Chondrocyte (in vitro differentiated cells): ENCODE data around the gene WBP4. TPM values are rescaled to one million over a fixed set of nuclear protein-coding genes. Genes with fewer than 3 reads are reported as not detected.

Experiments used
- DNase-seq: peaks from one replicate; pipeline ENCODE4 v3.0.0; 2021; ENCODE audit warnings: mixed read lengths, low spot score
- H3K27ac Mint-ChIP-seq: one replicate; pipeline ENCODE4 v1.8.0; 2021; ENCODE audit warnings: mild to moderate bottlenecking, moderate library complexity, mixed read lengths; ENCODE audit not compliant: unreplicated experiment
- H3K27me3 Mint-ChIP-seq: 2 replicates; pipeline ENCODE4 v1.8.0; 2021; ENCODE audit warnings: low read depth, mixed read lengths
- H3K36me3 Mint-ChIP-seq: 2 replicates; pipeline ENCODE4 v1.8.0; 2021; ENCODE audit warnings: low read depth, mixed read lengths
- H3K4me1 Mint-ChIP-seq: 2 replicates; pipeline ENCODE4 v1.8.0; 2021; ENCODE audit warnings: low read depth, mild to moderate bottlenecking, mixed read lengths
- H3K4me3 Mint-ChIP-seq: one replicate; pipeline ENCODE4 v1.8.0; 2021; ENCODE audit warnings: mild to moderate bottlenecking, moderate library complexity, mixed read lengths; ENCODE audit not compliant: unreplicated experiment
- H3K9me3 Mint-ChIP-seq: 2 replicates; pipeline ENCODE4 v1.8.0; 2021; ENCODE audit warnings: low read depth, mixed read lengths
- long read RNA-seq: library from polyadenylated mRNA; stranded (forward); transcript quantifications from one replicate; pipeline ENCODE4 v2.0.0, GENCODE V29; 2021
- total RNA-seq: library from RNA; stranded (reverse); gene quantifications from 3 replicates; pipeline ENCODE4 v1.2.1, GENCODE V29; 2021
- TF ChIP-seq, protein P1 (sequence below): fragments of 200-600 bp; sonication (generic); IDR thresholded peaks from 2 replicates; pipeline ENCODE4 v1.5.0; 2021; ENCODE audit warnings: antibody characterized with exemption, mild to moderate bottlenecking, moderate library complexity

WBP4 gene, protein sequence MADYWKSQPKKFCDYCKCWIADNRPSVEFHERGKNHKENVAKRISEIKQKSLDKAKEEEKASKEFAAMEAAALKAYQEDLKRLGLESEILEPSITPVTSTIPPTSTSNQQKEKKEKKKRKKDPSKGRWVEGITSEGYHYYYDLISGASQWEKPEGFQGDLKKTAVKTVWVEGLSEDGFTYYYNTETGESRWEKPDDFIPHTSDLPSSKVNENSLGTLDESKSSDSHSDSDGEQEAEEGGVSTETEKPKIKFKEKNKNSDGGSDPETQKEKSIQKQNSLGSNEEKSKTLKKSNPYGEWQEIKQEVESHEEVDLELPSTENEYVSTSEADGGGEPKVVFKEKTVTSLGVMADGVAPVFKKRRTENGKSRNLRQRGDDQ
- 5.1 to 5.8 TPM (median 5.3 TPM) in 3 replicates for total RNA-seq
- long read RNA-seq, transcript WBP4-201 (10 exons, 2,623 nt), result major isoform, 9 of 16 reads
- long read RNA-seq, partial matches to known transcripts, result 3 of 16 reads
- long read RNA-seq, other reads (novel, unspliced or antisense), result 4 of 16 reads

DNA sequence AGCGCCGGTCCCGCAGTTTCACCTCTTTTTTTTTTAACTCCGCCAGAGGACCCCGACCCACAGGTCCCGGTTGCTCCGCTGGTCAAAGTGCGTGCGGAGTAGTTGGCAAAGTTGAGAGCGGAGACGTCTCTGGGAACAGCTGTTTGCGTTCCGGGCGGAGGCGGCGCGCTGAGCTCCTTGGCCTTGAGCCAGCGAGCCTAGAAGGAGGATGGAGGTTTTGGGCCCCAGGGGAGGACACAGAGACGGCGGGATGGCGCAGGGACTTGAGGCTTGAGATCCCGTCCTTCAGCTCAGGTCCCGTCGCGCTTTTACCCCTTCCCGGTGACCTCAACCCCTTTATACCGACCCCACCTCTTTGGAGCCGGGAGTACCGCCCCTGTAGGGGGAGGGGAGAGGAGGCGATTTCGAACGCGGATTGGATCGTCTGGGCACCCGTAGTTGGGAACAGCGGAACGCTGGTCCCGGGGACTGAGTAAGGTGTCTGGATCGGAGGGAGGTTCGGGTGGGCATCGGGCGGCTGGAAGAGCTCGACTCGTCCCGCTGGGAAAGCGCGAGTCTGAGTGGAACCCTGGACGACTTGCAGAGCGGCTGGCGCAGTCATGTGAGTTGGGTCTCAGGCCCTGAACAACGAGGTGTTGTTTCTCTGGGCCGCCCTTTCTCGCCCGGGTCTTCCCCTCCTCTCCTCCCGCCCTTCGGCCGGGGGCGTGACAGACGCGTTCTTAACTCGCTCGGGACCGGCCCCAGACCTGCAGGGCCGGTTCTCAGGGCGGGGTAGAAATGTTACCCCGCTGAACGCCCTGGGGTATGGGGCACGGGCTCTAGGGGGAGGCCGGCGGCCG lies at the start of gene WBP4:
Gene WBP4, plus strand, starts transcription at position 435 of the 839 bp plus-strand sequence. Its CDS starts 165 bp downstream, at position 600.
- peak within 1 kb of the TSS; percentile 98 for H3K4me3 Mint-ChIP-seq
- H3K4me1 Mint-ChIP-seq, result peaks cover 64% of the 10 kb centered on the region
- H3K27ac Mint-ChIP-seq, result peak within 1 kb of the TSS; percentile 100
- H3K36me3 Mint-ChIP-seq, result peaks cover 5% of the 10 kb centered on the region
- DNase-seq, result peak; percentile 96
- TF ChIP-seq, protein P1, sequence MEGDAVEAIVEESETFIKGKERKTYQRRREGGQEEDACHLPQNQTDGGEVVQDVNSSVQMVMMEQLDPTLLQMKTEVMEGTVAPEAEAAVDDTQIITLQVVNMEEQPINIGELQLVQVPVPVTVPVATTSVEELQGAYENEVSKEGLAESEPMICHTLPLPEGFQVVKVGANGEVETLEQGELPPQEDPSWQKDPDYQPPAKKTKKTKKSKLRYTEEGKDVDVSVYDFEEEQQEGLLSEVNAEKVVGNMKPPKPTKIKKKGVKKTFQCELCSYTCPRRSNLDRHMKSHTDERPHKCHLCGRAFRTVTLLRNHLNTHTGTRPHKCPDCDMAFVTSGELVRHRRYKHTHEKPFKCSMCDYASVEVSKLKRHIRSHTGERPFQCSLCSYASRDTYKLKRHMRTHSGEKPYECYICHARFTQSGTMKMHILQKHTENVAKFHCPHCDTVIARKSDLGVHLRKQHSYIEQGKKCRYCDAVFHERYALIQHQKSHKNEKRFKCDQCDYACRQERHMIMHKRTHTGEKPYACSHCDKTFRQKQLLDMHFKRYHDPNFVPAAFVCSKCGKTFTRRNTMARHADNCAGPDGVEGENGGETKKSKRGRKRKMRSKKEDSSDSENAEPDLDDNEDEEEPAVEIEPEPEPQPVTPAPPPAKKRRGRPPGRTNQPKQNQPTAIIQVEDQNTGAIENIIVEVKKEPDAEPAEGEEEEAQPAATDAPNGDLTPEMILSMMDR, result peak; percentile 47
- H3K27me3 Mint-ChIP-seq, result no peaks in the 10 kb centered on the region
- no peaks in the 10 kb centered on the region for H3K9me3 Mint-ChIP-seq

DNA sequence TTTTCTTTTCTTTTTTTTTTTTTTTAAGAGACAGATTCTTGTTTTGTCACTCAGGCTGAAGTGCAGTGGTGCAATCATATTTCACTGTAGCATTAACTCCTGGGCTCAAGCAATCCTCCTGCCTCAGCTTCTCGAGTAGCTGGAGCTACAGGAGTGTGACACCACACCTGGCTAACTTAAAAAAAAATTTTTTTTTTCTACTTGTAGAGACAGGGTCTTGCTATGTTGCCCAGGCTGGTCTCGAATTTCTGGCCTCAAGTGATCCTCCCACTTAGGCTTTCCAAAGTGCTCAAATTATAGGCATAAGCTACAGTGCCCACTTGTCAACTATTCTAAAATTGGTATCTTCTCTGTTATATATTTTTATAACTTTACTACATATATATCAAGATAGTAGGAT lies 48.8 kb upstream of the WBP4 start:
- DNase-seq, result no peak
- Mint-ChIP-seq H3K4me3 (no peak overlapping the region), H3K27ac (no peak overlapping the region), H3K36me3 (peaks cover 1% of the 10 kb centered on the region), H3K9me3 (no peaks in the 10 kb centered on the region), H3K27me3 (no peaks in the 10 kb centered on the region), H3K4me1 (peaks cover 21% of the 10 kb centered on the region)
- TF ChIP-seq, protein P1, result no peak

DNA sequence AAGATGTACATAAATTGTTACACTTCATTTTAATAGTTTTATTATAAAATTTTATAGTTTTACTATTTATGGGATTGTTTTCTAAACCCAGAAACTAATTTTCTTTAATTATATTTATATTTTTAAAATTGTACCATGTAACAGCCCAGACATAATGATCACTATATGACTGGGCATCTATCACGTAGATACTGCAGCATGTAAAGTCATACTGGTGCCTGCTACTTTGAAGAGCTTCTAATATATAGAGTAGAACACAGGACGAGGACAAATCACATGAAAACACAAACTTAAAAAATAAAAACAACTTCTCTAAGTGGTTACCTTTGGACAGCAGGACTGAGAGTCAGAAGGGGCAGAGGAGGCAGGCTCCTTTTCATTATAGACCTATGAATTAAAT lies 47.5 kb upstream of the WBP4 start:
- no peak for DNase-seq
- no peak overlapping the region for H3K27ac Mint-ChIP-seq
- peaks cover 1% of the 10 kb centered on the region for H3K36me3 Mint-ChIP-seq
- no peak overlapping the region for H3K4me3 Mint-ChIP-seq
- peaks cover 20% of the 10 kb centered on the region for H3K4me1 Mint-ChIP-seq
- H3K27me3 Mint-ChIP-seq, result no peaks in the 10 kb centered on the region
- TF ChIP-seq, protein P1, result no peak
- H3K9me3 Mint-ChIP-seq, result no peaks in the 10 kb centered on the region

DNA sequence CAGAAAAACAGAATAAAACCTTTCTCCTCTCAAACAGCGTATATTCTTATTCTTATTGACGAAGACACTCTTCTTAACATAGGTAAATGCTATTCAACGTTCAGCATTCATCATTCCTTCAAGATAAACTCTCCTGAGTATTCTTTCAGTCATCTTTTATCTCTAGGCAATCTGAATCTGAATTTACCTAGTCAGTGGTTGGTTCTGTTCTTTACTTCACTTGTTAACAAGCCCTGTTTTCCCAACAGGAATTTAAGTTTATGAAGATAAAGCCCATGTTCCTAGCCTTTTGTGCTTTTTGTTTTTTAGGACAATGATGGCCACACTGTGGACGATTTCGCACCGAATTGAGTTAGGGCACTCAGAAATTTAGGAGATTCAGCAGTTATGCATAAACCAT lies 45.4 kb upstream of the WBP4 start:
- peaks cover 25% of the 10 kb centered on the region for H3K4me1 Mint-ChIP-seq

More for the DNA sequence above, 45.4 kb upstream of the WBP4 start:
- TF ChIP-seq, protein P1, result no peak
- Mint-ChIP-seq H3K9me3 (no peaks in the 10 kb centered on the region), H3K27ac (no peak overlapping the region), H3K4me3 (no peak overlapping the region), H3K27me3 (no peaks in the 10 kb centered on the region), H3K36me3 (peaks cover 1% of the 10 kb centered on the region)
- no peak for DNase-seq
